Kidney (tissue), 14 donors: ENCODE measurements around the gene NUP98. TPM values are rescaled to one million over a fixed set of nuclear protein-coding genes. Genes with fewer than 3 reads are reported as not detected.
"Not testable (repeated sequence)": the region's sequence is repeated elsewhere in the genome, so short reads cannot be mapped to it uniquely, and the experiment has no call there.

Experiments used
- DNase-seq, 5 donors: peaks; one replicate each; pipeline ENCODE4 v3.0.0-alpha.2; 2013 to 2020
- FAIRE-seq: peaks from 2 replicates; lab custom pipeline; 2012; peaks lifted over from hg19 to GRCh38; lab: Jason Lieb, UNC
- H3K27ac ChIP-seq, 2 donors: one replicate each; pipeline ENCODE4 v1.7.0; 2013; ENCODE audit warnings: low read depth in 2 of 2, low read length in 2 of 2, inconsistent platforms in 1 of 2
- H3K27me3 ChIP-seq: one replicate; pipeline ENCODE4 v1.7.1; 2013; ENCODE audit warnings: low read length, inconsistent platforms; ENCODE audit not compliant: control insufficient read depth, insufficient read depth
- H3K36me3 ChIP-seq, 3 donors: one replicate each; pipeline versions ENCODE4 v1.7.0 to v1.7.1; 2013; ENCODE audit warnings: low read length in 3 of 3, control low read depth in 1 of 3, inconsistent platforms in 1 of 3; ENCODE audit not compliant: insufficient read depth in 3 of 3, control insufficient read depth in 2 of 3
- H3K4me1 ChIP-seq, 3 donors: one replicate each; pipeline versions ENCODE4 v1.7.0 to v1.7.1; 2013; ENCODE audit warnings: low read length in 3 of 3, inconsistent platforms in 1 of 3, low read depth in 1 of 3; ENCODE audit not compliant: control insufficient read depth in 2 of 3, insufficient read depth in 2 of 3
- H3K4me3 ChIP-seq, 3 donors: one replicate each; pipeline versions ENCODE4 v1.7.0 to v1.8.1; 2013; ENCODE audit warnings: low read length in 3 of 3, control low read depth in 1 of 3, inconsistent platforms in 1 of 3
- H3K9ac ChIP-seq, 3 donors: one replicate each; pipeline versions ENCODE4 v1.7.0 to v1.7.1; 2013; ENCODE audit warnings: low read length in 3 of 3, control low read depth in 1 of 3, inconsistent platforms in 1 of 3
- H3K9me3 ChIP-seq, 3 donors: one replicate each; pipeline versions ENCODE4 v1.7.0 to v1.7.1; 2013; ENCODE audit warnings: low read length in 3 of 3, control low read depth in 1 of 3, inconsistent platforms in 1 of 3; ENCODE audit not compliant: control insufficient read depth in 2 of 3, insufficient read depth in 1 of 3
- CTCF ChIP-seq: IDR thresholded peaks from 3 replicates; pipeline ENCODE4 v1.5.1; 2012; ENCODE audit warnings: mild to moderate bottlenecking, moderate library complexity, borderline replicate concordance; ENCODE audit not compliant: insufficient read depth; ENCODE audit errors: extremely low read depth
- intact Hi-C: fragments of 100-400 bp; cut with DNase I; formaldehyde crosslinking; loops from one replicate; pipeline ENCODE4 v1.11.1; 2022
- polyA plus RNA-seq: library from polyadenylated mRNA; stranded (reverse); fragments of 350-450 nt; fragmentation: Illumina TruSeq; extraction: RNeasy Lipid Tissue Mini Kit (QIAGEN cat#74804); gene quantifications from one replicate; pipeline ENCODE4 v1.2.3, GENCODE V29; 2014; ENCODE audit warnings: low read depth, low replicate concordance; ENCODE audit not compliant: insufficient read depth
- total RNA-seq: library from RNA; stranded (reverse); fragmentation: NEBNext Ultra II Directional; extraction: Animal tissue kit (Norgen Biotek cat#: 25700); gene quantifications from one replicate; pipeline ENCODE4 v1.2.1, GENCODE V29; 2021
- donor health status: control.
- donor health status: control.
- donor health status: control.
- donor health status: control.
- donor health status: control.
- donor health status: DM: yes; HTN: yes; CAD: no.
- donor health status: Normal renal cell carcinoma (clear cell type).

The NUP98 gene
- total and polyA plus RNA-seq, 2 donors from 2014 or later: 23.8 to 67.6 TPM

DNA sequence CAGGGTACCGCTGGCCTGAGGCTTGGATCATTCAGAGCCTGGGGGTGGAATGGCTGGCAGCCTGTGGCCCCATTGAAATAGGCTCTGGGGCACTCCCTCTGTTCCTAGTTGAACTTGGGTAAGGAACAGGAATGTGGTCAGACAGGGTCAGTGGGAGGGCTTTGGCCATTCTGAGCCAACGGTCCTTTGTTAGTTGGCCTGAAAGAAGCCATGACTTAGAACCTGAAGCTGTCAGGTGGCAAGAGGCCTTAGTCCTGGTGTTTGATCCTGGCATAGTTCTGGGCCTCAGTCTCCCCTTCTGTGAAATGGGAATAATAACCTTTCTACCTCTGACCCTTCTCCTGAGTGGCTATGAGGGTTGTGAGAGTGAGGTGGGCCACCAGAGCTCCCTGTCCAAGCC, 19.3 kb upstream of the NUP98 start:
- FAIRE-seq: no peak
- H3K36me3 ChIP-seq: peaks cover 0 to 2% (median 0%) of the 10 kb centered on the region in 3 donors
- H3K27me3 ChIP-seq: no peaks in the 10 kb centered on the region
- no peaks in the 10 kb centered on the region for H3K9me3 ChIP-seq
- H3K4me1 ChIP-seq: no peaks in the 10 kb centered on the region
- no peak for DNase-seq
- intact Hi-C loops: no loop called here
- no peak overlapping the region for H3K9ac ChIP-seq
- no peak overlapping the region for H3K4me3 ChIP-seq
- no peak overlapping the region for H3K27ac ChIP-seq
- TF ChIP-seq CTCF: no peak

DNA sequence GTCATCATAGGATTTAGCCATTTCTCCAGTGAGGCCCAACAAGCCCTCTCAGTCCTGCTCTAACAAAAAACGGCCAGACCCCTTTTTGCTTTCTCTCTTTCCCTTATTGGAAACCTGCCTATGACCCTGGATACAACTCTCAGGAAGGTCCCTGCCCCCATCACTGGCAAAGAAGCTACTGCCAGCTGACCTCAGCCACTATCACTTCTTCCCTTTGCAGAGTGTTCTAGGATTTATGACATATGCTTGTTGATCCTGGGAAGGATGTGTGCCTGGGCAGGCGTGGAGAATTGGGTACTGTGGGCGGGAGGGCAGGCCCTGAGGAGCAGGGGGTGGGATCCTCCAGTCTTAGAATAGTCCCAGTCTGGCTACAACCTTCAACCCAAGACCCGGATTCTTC, 18.5 kb upstream of the NUP98 start:
- H3K9me3 ChIP-seq: no peaks in the 10 kb centered on the region
- no peak overlapping the region for H3K9ac ChIP-seq
- no peaks in the 10 kb centered on the region for H3K27me3 ChIP-seq
- peaks cover 0 to 2% (median 0%) of the 10 kb centered on the region in 3 donors for H3K36me3 ChIP-seq
- DNase-seq: peak in 1 of 5 donors; percentile 22
- no peak for FAIRE-seq
- intact Hi-C loops: no loop called here
- no peak for TF ChIP-seq CTCF
- no peak overlapping the region for H3K4me3 ChIP-seq
- no peak overlapping the region for H3K27ac ChIP-seq
- H3K4me1 ChIP-seq: no peaks in the 10 kb centered on the region

- intact Hi-C loops, DNase-seq, H3K27ac ChIP-seq, H3K9ac ChIP-seq, H3K9me3 ChIP-seq, H3K4me1 ChIP-seq, H3K4me3 ChIP-seq, H3K36me3 ChIP-seq, H3K27me3 ChIP-seq, FAIRE-seq: not testable (repeated sequence)
These were observed 17.5 kb upstream of the NUP98 start for GRCh38 chr11:3814832-3815231.

- no peak overlapping the region for H3K27ac ChIP-seq
These were observed 13.6 kb upstream of the NUP98 start for GRCh38 chr11:3810951-3811350.

More at GRCh38 chr11:3810951-3811350, 13.6 kb upstream of the NUP98 start:
- H3K27me3 ChIP-seq: no peaks in the 10 kb centered on the region
- TF ChIP-seq CTCF: no peak
- no peak for FAIRE-seq
- no peak overlapping the region for H3K4me3 ChIP-seq
- no peaks in the 10 kb centered on the region for H3K9me3 ChIP-seq
- DNase-seq: no peak
- H3K4me1 ChIP-seq: peaks cover 0 to 8% (median 3%) of the 10 kb centered on the region in 3 donors
- no peaks in the 10 kb centered on the region for H3K36me3 ChIP-seq
- no peak overlapping the region for H3K9ac ChIP-seq
- intact Hi-C loops: no loop called here
